NCI-H2227 (cell line): ENCODE measurements around the gene SNX22.
"Not testable (repeated sequence)": the region's sequence is repeated elsewhere in the genome, so short reads cannot be mapped to it uniquely, and the experiment has no call there.

Source experiments
- DNase-seq: peaks from one replicate; lab custom pipeline; 2025; ENCODE audit not compliant: unreplicated experiment; lab: John Stamatoyannopoulos, UW

The SNX22 gene

DNA sequence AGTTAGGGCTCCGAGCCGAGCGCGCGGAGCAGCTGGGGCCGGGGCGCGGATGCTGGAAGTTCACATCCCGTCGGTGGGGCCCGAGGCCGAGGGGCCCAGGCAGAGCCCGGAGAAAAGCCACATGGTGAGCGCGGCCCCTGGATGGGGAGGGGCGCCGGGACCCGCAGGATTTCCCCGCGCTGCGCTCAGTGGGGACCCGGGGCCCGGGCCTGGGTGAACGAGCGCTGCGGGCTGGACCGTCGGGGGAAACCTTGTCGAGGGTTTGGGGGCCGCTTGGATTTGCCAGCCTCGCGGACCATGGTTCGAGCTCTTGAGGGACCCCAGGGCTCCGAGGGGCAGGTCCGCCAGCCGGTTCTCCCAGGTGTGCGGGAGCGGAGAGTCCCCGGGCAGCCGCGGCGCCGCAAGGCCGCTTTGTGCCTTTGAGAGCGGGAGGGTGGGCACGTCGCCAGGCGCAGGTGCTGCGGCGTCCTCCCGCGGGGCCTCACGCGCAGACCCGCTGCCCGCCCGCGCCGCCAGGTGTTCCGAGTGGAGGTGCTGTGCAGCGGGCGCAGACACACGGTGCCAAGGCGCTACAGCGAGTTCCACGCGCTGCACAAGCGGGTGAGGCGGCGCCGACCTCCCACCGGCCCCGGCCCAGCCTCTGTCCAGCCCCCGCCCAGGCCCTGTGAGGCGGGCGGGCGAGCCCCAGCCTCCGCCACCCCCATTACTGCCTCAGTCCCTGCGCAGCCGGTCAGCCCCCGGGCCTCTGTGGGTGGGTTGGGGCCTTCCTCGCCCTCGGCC, at the start of gene SNX22:
TSS of gene SNX22 (plus strand) at position 5 of the 780 bp plus-strand sequence. CDS start at position 50, 45 bp downstream.
- DNase-seq = peak; percentile 31

DNA sequence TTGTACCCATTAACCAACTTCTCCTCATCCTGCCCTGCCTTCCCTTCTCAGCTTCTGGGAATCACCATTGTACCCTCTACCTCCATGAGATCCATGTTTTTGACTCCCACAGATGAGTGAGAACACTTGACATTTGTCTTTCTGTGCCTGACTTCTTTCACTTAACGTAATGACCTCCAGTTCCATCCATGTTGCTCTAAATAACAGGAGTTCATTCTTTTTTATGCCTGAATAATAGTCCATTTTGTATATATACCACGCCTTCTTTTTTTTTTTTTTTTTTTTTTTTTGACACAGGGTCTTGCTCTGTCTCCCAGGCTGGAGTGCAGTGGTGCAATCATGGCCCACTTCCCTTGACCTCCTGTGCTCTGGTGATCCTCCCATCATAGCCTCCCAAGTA, 49.0 kb upstream of the SNX22 start:
- no peak for DNase-seq

DNA sequence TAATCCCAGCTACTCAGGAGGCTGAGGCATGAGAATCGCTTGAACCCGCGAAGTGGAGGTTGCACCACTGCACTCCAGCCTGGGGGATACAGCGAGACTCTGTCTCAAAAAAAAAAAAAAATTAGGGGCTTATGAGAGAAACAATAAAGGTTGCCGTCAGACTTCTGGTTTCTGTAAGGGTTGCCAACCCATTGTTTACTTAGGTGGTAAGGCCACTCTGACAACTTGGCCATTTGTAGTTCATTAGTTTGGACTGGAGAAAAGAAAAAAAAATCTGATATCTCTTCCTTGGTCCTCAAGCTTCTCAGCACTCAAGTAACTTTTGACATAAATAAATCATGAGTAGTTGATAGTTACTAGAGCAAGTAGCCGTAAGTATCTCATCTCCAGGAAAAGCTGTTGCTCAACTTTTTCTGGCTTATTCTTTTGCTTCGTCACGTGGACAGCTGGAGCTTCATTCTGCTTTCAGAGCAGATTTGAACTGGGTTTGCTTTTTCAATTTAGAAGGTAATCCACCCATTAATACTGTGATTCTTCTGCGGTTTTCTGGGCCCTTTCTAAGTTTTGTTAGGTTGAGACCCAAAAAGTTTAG, 46.3 kb upstream of the SNX22 start:
- no peak for DNase-seq

- DNase-seq = no peak
Measured at GRCh38 chr15:64107337-64107736, 44.2 kb upstream of the SNX22 start.

DNA sequence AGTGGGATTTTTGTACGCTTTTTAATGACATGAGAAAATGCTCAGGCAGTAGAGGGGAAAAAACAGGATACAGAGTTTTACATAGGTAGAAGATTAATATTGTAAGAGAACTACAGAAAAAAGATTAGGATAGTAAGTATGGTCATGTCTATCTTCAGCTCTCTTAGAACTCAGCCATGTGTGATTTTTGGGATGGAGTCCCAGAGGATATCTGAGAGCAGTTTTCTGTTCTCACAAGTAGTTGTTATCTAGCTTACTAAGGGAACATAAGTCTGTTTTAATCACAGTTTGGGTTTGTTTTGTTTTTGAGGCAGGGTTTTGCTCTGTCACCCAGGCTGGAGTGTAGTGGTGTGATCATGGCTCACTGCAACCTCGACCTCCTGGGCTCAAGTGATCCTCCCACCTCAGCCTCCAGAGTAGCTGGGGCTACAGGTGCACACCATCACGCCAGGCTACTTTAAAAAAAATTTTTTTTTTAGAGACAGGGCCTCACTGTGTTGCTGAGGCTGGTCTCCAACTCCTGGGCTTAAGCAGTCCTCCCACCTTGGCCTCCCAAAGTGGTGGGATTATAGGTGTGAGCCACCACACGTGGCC, 41.3 kb upstream of the SNX22 start:
- DNase-seq = not testable (repeated sequence)

GRCh38 chr15:64110950-64111678, 40.4 kb upstream of the SNX22 start:
- DNase-seq = no peak

- DNase-seq = no peak
Measured at GRCh38 chr15:64111679-64112050, 39.9 kb upstream of the SNX22 start.

DNA sequence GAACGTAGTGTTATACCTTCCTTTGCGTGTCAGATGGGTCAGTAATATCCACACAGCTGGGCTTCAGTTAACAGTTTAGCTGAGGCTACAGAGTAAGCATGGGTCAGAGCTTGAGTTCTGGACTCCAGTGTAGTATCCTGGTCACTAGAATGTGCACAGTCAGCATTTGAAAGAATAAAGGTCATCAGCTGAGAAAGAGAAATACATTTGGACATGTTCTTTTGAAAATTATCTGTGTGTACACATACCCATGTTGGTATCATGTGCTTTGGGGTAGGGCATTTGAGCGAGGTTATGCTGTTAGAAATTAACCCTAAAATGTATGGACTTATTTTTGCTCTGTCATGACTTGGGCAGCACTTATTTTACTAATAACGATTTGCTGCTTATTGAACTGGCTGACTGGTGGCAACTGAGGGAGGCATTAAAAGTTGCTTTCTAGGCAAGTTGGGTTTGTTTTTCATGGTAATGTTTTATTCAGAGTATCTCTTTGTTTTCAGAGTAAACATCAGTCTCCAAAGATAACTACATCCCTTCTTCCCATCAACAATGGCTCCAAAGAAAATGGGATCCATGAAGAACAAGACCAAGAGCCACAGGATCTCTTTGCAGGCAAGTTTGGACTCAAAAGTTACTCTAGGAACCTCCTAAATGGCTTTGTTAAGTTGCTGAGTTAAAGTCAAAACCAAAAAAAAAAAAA, 39.3 kb upstream of the SNX22 start:
- no peak for DNase-seq

- DNase-seq = no peak
Measured at GRCh38 chr15:64112904-64113303, 38.6 kb upstream of the SNX22 start.

DNA sequence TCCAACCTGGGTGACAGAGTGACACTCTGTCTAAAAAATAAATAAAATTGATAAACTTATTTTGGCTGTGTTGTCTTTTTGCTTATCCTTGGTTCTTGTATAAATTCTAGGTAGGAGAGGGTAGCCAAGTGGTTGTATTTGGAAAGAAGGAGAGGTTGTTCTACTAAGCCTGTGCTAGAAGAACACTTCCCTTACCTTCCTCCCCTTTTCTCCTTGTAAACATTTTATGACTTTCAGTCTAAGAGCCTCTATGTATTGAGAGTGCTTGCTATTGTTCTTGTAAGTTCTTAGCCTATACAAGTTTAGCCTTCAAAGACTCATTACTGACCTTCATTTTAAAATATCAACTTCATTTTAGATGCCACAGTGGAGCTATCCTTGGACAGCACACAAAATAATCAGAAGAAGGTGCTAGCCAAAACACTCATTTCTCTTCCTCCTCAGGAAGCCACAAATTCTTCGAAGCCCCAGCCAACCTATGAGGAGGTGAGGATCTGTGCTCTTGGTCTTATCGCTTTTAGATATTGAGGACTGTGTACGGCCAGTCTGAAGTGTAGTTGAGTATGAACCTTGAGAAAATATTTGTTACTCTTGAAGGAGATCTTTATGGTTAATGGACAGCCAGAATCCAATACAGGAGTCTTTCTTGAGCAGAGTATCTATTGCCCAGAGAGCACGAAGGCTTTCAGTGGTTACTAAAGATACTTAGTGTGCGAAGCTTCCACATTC, 33.6 kb upstream of the SNX22 start:
- DNase-seq = no peak

DNA sequence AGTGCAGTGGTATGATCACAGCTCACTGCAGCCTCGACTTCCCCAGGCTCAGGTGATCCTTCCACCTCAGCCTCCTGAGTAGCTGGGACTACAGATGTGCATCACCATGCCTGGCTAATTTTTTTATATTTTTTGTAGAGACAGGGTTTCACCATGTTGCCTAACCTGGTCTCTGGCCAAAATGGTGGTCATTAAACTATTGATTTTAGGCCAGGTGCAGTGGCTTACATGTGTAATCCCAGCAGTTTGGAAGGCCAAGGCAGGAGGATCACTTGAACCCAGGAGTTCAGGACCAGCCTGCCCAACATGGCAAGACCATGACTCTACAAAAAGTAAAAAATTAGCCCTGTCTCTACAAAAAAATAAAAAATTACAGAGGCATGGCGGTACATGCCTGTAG, 31.2 kb upstream of the SNX22 start:
- not testable (repeated sequence) for DNase-seq

- DNase-seq = no peak
Measured at GRCh38 chr15:64121614-64122013, 29.9 kb upstream of the SNX22 start.

DNA sequence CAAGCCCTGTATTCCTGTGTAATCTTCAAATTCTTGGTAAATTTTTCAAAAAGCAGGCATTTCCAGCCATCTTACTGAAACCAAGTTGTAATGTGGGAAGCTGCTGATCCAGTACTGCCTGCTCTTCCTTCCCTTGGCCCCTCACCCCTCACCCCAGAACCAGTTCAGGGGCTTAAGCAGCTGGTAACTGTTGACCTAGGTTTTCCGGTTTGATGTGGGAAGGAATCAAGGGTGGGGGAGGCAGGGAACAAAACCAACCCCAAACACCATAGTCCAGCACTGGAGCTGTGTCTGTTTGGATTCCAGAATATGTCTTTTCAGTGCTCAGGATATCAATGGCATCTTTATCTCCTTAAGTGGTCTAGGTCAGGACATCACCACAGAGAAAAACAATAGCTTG, 29.1 kb upstream of the SNX22 start:
- no peak for DNase-seq

DNA sequence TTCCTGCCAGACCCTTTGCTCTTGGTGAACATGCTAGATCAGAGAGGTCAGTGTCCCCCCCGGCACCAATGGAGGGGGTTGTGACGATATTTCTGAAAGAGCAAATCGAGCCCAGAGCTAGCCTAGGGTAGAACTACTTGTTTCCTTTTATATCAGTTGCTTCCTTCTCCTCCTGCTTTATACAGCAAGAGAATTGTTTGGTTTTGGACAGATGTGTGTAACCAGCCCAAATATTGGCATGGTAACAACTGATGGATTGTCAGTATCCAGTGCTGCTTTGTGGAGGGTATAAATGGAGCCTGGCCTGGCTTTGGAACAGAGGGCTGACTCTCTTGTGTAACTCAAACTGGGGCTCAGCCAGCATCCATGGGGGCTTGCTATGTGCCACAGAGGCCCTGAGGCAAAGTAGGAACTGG, 28.6 kb upstream of the SNX22 start:
- DNase-seq = no peak

- DNase-seq = no peak
Measured at GRCh38 chr15:64125978-64126377, 25.6 kb upstream of the SNX22 start.

DNA sequence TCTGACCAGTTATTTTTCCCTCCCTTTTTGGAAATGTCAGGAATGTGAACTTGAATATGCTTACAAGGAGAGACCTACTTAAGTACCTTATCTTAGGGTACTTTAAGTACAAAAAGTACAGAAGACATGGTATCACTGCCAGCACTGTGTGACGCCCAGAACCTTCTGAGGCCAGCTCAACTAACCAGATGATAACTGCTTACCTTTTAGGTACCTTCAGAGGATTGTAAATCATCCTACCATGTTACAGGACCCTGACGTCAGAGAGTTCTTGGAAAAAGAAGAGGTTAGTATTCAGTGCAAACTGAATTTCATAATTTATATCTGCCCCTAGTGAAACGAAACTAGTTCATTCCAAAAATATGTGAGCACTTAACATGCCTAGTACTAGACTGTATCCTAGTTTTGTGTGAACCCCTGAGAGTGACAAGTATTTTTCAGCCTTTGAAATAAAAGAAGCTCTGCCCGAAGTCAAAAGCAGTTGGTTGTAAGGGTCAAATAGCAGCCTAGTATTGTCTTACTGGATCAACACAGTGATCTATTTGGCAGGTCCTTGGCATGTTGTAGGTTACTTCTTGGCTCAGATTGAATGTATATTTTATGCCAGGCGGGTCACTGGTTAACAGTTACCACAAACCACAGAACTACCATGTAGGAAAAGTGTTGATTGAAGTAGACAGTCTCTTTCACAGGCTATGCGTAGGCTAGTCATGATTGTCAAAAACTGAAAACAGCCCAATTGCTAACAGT, 23.8 kb upstream of the SNX22 start:
- no peak for DNase-seq

DNA sequence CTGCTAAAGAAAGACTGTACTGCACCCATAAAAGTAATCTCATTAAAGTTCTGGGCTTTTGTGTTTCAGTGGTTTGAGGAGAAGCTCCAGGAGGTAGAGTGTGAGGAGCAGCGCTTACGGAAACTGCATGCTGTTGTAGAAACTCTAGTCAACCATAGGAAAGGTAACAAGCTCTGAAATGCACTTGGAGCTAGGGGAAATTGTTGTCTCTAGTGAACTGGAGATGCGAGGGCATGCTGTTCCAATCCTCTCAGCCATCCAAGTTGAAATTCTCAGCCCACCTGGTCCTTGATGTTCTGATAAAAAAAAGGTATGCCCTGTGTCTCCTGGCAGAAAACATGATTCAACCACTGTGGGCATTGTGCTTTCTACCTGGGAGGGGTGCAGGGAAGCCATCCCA, 21.4 kb upstream of the SNX22 start:
- DNase-seq = no peak

GRCh38 chr15:64131547-64131946, 20.0 kb upstream of the SNX22 start:
- no peak for DNase-seq

GRCh38 chr15:64132217-64132616, 19.3 kb upstream of the SNX22 start:
- DNase-seq = no peak
